Caki2 (cell line): ENCODE results near the gene PFN3. TPM values are rescaled to one million over a fixed set of nuclear protein-coding genes. Genes with fewer than 3 reads are reported as not detected.

Source experiments
- DNase-seq: peaks from one replicate; pipeline ENCODE4 v3.0.0-alpha.2; 2015; ENCODE audit warnings: low read depth
- in situ Hi-C: cut with HindIII; loops from 2 replicates; pipeline ENCODE4 v1.10.0; 2016; ENCODE audit warnings: low sequenced_read_pairs, low pct_unique_long_range_greater_than_20kb, mixed read lengths
- total RNA-seq: library from RNA; depleted of rRNA; stranded (reverse); fragments of >200 nt; shearing (Covaris generic); gene quantifications from 2 replicates; pipeline ENCODE4 v1.2.3, GENCODE V29; 2014; ENCODE audit warnings: low replicate concordance

The PFN3 gene
- total RNA-seq, 1 experiment from 2014 or later, result not detected

DNA sequence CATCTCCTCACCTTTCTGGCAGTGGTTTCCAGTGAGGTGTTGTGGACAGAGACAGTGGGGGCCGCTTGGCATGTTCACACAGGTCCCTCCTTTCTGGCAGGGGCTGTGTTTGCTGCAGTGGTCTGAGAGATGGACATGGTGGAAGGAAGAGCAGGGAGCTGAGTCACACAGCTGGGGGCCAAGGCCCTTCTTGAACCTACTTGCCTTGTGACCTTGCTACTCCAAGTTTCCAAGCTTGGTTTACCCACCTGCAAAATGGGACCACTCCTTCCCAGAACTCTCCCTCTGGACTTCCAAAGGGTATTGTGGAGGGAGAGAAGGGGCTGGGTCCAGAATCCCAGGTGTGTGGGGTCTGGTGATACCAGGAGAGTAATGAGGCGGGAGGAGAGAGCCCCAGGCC, 4.9 kb upstream of the PFN3 start:
- in situ Hi-C loops, result no loop called here
- DNase-seq, result no peak

DNA sequence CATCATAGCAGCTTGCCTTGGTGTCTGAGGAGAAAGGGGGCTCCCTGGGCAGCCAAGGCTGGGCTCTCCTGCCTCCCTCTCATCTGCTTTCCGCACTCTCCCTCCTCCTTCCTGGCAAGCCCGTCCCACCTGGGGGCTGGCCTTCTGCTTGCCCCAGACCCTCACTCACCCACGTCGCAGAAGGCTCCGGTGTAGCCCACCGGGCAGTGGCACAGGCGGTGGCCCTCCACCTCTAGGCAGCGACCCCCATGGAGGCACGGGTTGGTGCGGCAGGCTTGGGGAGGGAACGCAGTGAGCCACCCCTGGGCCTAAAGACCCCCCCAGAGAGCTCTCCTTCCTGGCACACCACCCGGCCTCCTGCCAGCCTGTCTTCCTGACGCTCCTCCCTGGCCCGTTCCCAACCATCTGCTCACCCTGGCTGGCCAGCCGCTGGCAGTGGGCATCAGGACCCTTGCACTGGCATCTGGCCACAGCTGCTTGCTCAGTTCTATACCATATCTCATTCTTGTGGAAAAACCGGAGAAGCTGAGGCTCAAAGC, 4.2 kb upstream of the PFN3 start:
- no peak for DNase-seq
- in situ Hi-C loops, result no loop called here

GRCh38 chr5:177403792-177404640, 3.6 kb upstream of the PFN3 start:
- in situ Hi-C loops, result no loop called here
- DNase-seq, result peak; percentile 84

DNA sequence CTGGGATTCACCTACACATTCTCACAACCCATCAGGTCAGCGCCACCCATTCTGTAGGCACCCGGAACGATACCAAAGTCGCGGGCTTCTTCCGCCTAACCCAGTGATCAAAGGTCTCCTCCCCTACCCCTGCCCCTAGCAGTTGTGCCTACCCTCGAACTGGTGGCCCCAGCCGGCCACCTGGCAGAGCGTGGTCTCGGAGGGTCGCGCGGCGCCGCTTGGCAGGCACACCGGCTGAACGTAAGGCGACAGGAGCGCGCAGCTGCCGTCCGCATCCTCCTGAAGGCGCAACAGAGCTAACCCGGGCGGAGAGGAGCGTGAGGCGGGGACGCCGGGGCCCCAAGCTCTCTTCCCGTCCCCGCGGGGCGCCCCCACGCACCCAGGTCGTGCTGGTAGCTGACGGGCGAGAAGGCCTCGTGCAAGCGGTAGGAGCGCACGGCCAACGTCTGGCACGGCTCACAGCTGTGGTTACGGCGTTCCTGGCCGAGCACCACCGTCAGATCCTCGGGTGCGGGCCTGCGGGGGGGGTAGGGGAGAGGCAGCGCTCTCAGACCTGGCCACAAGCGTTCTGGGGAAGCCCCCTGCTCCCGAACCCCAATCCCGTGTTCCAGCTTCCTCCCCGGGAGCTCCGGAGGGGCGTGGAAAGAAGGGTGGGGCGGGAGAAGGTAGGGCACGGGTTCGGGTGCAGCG, 2.8 kb upstream of the PFN3 start:
- in situ Hi-C loops, result no loop called here
- peak; percentile 75 for DNase-seq

- DNase-seq, result peak; percentile 96
- in situ Hi-C loops, result no loop called here
These were observed 2.0 kb upstream of the PFN3 start for GRCh38 chr5:177402271-177403043.

DNA sequence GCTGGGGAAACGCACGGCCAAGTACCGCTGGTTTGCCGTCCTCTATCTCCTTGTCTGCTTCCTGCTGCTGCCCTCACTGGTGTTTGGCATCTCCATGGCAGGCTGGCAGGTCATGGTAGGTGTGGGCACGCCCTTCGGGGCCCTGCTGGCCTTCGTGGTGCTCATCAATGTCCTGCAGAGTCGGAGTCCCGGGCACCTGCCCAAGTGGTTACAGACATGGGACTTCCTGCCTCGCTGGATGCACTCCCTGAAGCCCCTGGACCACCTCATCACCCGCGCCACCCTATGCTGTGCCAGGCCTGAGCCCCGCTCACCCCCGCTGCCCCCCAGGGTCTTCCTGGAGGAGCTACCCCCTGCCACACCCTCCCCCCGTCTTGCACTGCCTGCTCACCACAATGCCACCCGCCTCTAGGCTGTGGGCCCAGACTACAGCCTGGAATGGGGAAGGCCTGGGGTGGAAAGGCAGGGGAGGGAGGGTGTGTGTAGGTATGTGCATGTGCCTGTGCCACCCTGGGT, 2.5 kb downstream of the PFN3 start:
- in situ Hi-C loops, result no loop called here
- DNase-seq, result no peak

DNA sequence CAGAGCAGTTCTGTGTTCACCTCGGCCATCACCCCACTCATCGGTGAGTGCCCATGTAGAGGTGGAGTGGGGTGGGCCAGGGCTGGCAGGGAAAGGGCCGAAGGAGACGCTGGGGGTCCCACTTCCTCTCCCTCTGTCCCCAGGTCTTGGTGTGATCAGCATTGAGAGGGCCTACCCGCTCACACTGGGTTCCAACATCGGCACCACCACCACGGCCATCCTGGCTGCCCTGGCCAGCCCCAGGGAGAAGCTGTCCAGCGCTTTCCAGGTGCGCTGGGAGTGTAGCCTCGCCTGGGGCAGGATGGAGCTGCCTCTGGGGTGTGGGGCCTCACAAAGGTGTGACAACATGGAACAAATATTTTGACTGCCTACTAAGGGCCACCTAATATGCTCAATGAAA, 3.7 kb downstream of the PFN3 start:
- in situ Hi-C loops, result no loop called here
- no peak for DNase-seq

DNA sequence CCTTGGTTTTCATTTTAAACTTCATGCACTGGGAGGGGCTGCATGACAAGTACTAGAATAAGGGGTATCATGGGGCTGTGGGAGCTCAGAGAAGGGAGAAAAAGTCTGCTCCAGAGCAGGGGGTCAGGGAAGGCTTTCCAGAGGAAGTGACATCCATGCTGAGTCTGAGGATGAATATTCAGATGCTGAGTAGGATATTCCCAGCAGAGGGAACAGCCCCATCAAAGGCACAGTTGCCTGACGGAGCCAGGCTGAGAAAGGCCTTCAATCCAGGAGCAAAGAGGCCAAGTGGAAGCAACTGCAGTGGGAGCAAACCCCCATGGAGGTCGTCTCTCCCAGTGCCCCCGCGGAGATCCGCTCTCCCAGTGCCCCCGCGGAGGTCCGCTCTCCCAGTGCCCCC, 4.4 kb downstream of the PFN3 start:
- DNase-seq, result no peak
- in situ Hi-C loops, result no loop called here

DNA sequence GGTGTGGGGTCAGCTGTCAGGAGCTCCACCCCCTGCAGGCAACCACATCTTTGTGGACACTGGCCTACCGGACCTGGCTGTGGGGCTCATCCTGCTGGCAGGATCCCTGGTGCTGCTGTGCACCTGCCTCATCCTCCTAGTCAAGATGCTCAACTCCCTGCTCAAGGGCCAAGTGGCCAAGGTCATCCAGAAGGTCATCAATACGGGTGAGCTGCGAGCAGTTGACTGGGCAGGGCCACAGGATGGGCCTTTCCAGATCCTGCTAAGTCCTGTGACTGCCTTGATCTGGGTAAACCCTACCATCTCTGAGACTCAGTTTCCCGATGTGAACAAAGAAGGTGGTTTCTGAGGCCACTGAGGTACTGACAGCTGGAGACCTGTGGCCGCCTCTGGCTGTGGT, 6.5 kb downstream of the PFN3 start:
- in situ Hi-C loops, result no loop called here
- DNase-seq, result no peak

DNA sequence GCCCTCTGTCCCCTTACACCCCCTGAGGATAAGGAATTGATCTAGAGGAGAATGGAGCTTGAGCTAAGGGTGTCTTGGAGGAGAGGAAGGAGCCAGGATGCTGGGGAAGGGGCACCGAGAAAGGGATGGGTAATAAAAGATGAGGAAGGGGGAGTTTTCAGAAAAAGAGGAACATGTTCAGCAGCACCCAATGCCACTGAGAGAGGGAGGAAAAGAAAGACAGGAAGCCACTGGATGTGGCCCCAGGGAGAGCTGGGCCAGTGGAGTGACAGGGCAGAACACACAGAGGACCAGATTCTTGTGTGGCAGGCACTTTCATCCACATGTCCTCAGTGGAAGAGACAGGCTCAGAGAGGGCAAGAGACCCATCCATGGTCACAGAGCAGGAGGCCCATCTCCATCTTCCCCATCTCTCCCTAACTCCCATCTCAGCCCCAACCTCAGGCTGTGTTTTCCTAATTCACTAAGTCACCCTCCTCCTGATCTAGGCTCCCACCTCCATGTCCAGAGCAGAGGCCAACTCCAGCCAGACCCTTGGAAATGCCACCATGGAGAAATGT, 7.2 kb downstream of the PFN3 start:
- in situ Hi-C loops, result no loop called here
- no peak for DNase-seq

- in situ Hi-C loops, result no loop called here
- DNase-seq, result no peak
These were observed 7.7 kb downstream of the PFN3 start for GRCh38 chr5:177392765-177393164.

DNA sequence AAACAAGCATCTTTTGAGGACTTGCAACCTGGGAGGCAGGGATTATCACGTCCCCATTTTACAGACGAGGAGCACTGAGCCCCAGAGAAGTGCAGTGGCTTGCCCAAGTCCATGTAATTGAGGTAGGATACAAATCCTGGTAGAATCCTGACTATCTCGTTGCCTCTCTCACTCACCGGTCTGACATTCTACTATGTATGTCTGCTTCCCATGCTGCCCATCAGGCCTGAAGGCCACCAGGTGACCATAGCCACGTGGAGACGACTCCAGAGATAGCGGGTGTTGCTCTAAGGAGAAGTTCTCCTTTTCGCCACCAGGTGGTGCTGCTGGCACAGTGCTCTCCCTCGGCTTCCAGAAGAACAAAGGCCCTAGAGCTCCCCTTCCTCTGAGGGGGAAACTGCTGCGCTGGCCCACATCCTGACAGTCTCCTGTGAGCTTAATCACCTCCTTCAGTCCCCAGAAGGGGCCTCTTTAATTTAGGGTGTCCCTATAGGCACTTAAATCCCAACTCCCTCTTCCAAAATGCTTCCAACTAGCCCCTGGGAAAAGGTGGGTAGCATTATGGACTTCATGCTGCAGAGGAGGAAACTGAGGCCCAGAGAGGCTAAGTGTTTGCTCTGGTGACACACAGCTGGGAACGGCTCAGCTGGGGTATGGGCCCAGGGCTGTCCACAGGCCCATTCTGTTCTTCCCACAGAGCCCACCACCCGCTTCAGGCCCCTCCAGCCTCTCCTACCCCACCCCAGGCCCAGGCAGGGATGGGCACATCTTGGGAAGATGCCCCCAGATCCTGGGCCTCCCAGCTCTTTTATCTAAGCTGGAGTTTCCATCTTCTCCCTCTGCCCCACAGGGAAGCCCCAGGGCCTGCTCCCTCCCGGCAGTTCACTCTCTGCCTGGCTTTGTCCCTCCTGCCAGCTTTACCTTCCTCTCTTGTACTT, 9.8 kb downstream of the PFN3 start:
- in situ Hi-C loops, result no loop called here
- peak; percentile 92 for DNase-seq

GRCh38 chr5:177389241-177390169, 11.0 kb downstream of the PFN3 start:
- peak; percentile 94 for DNase-seq
- in situ Hi-C loops, result no loop called here

DNA sequence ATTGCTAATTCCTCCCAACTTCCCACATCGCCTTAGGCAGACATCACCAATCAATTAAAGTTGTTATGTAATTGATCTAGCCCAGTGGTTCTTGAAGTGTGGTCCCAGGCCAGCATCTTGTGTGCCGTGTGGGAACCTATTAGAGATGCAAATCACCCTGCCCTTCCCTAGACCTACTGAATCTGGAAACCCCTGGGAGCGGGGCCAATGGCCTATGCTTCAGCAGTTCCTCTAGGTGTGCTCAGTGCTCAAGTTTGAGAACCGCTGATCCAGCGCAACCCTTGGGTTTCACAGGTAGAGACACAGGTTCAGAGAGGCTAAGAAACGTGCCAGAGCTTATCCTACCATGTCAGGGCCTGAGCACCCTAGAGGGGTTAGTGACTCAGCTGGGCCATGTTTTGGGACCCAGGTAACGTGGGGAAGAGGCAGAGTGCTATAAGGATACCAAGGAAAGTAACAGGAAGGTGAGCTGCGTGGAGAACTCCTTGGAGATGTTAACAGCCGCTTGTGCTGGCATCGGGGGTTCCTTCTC, 11.9 kb downstream of the PFN3 start:
- in situ Hi-C loops, result no loop called here
- no peak for DNase-seq

GRCh38 chr5:177387405-177387804, 13.1 kb downstream of the PFN3 start:
- peak; percentile 40 for DNase-seq
- in situ Hi-C loops, result no loop called here

GRCh38 chr5:177386542-177386941, 13.9 kb downstream of the PFN3 start:
- in situ Hi-C loops, result no loop called here
- no peak for DNase-seq
